HG03520 (cell line): Measurements from ENCODE around the gene ZMPSTE24.

Experiments used
- ATAC-seq: cut with Tn5 transposase; IDR thresholded peaks from one replicate; pipeline ENCODE4 v1.9.1; 2021; ENCODE audit warnings: mild to moderate bottlenecking, moderate library complexity; ENCODE audit not compliant: unreplicated experiment

Gene ZMPSTE24

GRCh38 chr1:40257313-40257687 lies 736 bp upstream of the ZMPSTE24 start:
- ATAC-seq: no peak

DNA sequence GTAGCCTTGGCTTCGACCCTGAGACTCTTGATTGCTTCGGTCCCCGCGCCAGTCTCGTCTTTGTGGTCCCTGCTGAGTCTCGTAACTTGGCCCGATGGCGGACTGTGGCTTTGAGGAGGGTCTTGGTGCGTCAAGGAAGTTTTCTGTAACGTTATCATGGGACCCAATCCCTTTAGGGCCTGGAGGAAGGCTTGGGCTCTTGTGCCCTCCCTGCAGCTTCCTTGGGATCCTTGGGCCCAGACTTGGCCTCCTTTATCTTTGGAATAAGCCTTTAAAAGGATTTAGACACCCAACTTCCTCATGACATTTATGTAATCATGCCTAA lies 371 bp downstream of the ZMPSTE24 start:
- no peak for ATAC-seq

DNA sequence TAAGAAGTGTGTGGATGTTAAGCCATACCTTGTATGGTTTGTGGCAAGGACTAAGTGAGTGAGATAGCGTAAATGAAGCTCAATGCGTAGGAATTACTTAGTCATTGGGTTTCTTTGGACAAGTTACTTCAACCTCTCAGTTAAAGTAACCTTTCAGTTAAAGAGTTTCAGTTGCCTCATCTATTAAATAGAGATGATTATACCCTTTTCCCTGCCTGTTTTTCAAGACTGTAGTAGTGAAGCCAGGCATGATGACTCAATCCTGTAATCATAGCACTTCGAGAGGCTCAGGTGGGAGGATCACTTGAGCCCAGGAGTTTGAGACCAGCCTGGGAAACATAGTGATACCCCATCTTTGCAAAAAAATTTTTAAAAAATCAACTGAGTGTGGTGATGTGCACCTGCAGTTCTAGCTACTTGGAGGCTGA lies 6.3 kb downstream of the ZMPSTE24 start:
- ATAC-seq: no peak

DNA sequence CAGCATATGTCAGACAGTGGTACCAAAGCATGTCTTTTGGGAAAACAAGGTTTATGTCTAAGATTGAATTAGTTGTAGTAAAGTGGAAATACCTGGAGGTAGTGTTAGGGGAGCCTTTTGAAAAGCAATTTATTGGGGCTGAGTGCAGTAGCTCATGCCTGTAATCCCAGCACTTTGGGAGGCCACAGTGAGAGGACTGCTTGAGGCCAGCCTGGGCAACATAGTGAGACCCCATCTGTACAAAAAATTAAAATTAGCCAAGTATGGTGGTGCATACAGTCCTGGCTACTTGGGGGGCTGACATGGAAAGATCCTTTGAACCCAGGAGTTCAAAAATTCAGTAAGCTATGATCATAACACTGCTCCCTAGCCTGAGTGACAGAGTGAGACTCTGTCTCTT lies 7.3 kb downstream of the ZMPSTE24 start:
- ATAC-seq: no peak

- ATAC-seq: no peak
These were observed 7.9 kb downstream of the ZMPSTE24 start for GRCh38 chr1:40265919-40266318.

- ATAC-seq: no peak
These were observed 8.9 kb downstream of the ZMPSTE24 start for GRCh38 chr1:40266786-40267535.

- no peak for ATAC-seq
These were observed 9.7 kb downstream of the ZMPSTE24 start for GRCh38 chr1:40267767-40268187.

- no peak for ATAC-seq
These were observed 10.2 kb downstream of the ZMPSTE24 start for GRCh38 chr1:40268211-40268610.

GRCh38 chr1:40270152-40270834 lies 12.3 kb downstream of the ZMPSTE24 start:
- ATAC-seq: no peak

- no peak for ATAC-seq
These were observed 14.7 kb downstream of the ZMPSTE24 start for GRCh38 chr1:40272653-40273213.

DNA sequence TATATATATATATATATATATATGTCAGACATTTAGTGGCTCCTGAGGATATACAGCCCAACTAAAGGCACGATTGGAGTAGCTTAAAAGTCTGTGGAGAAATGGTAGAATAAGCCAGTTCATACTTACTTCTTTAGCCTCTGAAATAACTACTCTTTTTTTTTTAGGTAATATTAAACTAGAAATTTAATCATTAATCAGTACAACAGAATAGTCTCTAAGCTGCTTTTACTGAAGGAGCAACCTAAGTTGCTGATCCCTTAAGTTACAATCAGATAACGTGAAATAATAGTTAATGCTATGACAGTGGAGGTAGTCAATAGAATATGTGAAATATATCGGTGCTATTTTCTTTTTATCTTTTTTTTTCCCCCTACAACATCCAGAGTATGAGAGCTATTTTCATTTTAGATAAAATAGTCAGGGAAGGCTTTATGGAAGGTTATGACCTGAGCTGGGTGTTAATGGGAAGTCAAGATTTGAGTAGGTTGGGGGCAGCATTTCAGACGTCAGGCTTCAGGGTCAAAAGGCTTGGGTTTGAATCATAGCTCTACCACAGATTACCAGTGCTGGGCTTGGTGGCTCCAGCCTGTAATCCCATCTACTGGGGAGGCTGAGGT lies 15.6 kb downstream of the ZMPSTE24 start:
- ATAC-seq: no peak

DNA sequence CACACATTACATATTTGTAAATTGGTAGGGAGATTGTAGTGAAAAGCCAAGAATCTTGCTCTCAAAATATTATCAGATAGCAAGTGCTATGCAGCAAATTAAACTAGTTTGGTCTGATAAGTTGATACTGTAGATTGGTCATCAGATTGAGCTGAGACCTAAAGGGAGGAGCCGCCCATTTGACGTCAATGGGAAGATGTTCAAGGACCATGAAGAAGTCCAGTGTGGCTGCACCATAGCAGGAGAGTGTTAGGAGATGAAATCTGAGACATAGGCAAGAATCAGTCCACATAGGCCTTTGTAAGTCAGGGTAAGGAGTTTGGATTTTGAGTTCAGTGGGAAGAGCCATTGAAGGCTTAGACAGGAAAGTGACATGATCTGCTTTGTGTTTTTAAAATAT lies 16.3 kb downstream of the ZMPSTE24 start:
- no peak for ATAC-seq

- ATAC-seq: no peak
These were observed 18.1 kb downstream of the ZMPSTE24 start for GRCh38 chr1:40276122-40276521.

DNA sequence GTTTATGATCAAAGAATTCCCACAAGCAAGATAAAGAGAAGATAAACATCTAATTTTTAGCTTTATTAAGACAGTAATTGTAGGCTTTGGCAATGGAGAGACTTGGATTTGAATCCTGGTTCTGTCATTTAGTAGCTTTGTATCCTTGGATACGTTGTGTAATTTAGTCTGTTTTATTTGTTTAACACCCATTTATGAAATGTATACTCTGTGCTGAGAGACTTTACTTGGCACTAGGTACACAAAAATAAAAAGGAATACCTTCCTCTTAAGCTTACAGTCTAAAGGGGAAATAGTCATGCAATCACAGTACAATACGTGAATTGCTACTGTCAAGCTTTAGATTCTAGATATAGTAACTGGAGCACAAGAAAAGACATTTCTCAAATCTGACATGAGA lies 23.8 kb downstream of the ZMPSTE24 start:
- ATAC-seq: no peak

- ATAC-seq: no peak
These were observed 33.3 kb downstream of the ZMPSTE24 start for GRCh38 chr1:40291293-40291692.

DNA sequence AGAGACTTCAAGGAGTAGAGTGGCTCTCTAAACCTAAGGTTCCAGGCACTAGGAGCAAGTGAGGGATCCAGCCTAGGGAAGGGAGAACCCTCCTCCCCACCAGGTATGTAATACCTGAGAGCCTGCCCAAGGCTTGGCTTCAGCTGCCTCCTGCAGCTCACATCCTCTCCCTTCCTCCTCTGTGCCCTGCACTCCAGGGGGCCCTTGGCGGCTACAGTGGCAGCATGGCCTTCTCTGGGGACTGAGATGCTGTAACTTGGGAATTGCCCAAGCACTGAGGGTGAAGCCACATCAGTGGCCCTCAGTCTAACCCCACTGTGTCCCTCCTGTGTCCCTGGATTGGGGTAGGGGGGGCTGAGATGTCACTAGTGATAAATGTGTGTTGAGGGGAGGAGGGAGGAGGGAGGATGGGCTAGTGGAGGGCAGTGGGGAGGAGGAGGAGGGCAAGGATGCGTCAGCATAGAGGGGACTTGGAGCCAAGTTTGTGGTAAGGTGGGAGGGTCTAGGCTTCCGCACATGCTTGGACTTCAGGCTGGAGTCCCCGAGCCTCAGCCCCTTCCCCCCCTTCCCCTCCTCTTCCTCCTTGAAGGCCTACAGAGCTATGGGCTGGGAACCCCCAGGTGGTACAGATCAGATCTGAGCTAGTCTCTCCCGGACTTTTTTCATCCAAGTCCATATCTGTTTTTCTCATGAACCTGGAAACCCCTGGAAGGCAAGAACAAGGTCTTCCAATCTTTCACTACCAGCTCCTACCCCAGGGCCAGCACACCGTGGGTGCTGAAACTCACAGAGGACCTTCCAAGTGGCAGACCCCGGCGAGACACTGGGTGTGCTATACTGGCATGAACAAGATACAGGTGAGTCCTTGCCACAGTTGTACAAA lies 41.6 kb downstream of the ZMPSTE24 start:
- no peak for ATAC-seq

- no peak for ATAC-seq
These were observed 42.2 kb downstream of the ZMPSTE24 start for GRCh38 chr1:40300249-40300567.

- ATAC-seq: no peak
These were observed 42.6 kb downstream of the ZMPSTE24 start for GRCh38 chr1:40300651-40301050.

DNA sequence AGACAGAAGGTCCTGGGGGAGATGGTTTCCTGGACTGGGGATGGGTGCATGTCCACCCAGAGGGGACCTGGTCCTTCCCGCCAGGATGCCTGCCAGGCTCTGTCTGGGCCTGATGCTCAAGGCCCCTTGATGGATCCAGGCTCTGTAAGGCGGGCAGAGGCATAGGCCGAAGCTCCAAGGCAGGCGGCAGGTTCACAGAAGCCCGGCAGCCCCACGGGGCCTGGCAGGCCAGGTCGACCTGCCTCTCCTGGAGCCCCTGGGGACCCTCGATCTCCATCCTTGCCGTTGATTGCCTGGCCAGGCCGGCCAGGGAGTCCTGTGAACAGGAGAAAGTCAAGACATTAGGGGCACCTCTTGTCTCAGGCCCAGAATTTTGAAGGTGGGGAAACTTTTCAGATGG lies 43.0 kb downstream of the ZMPSTE24 start:
- ATAC-seq: no peak

- ATAC-seq: no peak
These were observed 43.7 kb downstream of the ZMPSTE24 start for GRCh38 chr1:40301541-40302299.
